ENCODE data around the gene ARL2BP.

DNA sequence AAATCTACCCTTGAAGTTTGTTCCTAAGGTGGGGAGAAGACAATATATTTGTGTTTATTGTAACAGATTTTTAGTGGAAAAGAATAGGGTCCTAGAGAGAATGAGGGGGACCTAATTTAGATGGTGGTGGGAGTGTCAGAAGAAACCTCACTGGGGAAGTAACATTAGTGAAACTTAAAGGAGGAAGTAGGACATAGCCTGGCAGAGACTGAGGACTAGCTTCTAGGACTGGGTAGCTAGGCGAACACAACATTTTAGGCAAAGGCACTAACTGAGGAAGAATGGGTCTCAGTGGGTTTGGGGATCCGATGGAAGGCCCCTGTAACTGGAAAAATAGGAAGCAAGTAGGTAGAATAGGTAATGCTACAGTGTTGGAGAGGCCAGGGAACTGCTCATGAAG, 4.2 kb upstream of the ARL2BP start:
- TF ChIP-seq POLR2AphosphoS5 (IDR thresholded peaks at IDR 0.05) = no peak
- TF ChIP-seq, protein P1, sequence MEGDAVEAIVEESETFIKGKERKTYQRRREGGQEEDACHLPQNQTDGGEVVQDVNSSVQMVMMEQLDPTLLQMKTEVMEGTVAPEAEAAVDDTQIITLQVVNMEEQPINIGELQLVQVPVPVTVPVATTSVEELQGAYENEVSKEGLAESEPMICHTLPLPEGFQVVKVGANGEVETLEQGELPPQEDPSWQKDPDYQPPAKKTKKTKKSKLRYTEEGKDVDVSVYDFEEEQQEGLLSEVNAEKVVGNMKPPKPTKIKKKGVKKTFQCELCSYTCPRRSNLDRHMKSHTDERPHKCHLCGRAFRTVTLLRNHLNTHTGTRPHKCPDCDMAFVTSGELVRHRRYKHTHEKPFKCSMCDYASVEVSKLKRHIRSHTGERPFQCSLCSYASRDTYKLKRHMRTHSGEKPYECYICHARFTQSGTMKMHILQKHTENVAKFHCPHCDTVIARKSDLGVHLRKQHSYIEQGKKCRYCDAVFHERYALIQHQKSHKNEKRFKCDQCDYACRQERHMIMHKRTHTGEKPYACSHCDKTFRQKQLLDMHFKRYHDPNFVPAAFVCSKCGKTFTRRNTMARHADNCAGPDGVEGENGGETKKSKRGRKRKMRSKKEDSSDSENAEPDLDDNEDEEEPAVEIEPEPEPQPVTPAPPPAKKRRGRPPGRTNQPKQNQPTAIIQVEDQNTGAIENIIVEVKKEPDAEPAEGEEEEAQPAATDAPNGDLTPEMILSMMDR (IDR thresholded peaks at IDR 0.05) = no peak
- TF ChIP-seq POLR2A (IDR thresholded peaks at IDR 0.05) = no peak

All from sigmoid colon (tissue), 4 donors.